SK-N-SH treated with all-trans-retinoic acid at 6 μM for 48 hours (cell line): ENCODE results near the gene LAD1.

ENCODE experiments used
- ESRRG ChIP-seq: fragments of 250-450 bp; sonication (Bioruptor Pico); IDR thresholded peaks from 2 replicates; pipeline ENCODE4 v1.6.1; 2021; ENCODE audit warnings: mild to moderate bottlenecking
- PPARA ChIP-seq: fragments of 250-450 bp; sonication (Bioruptor Pico); IDR thresholded peaks from 2 replicates; pipeline ENCODE4 v1.5.0; 2020; ENCODE audit warnings: mild to moderate bottlenecking, borderline replicate concordance
- RARB ChIP-seq: fragments of 250-450 bp; sonication (Bioruptor Pico); IDR thresholded peaks from 2 replicates; pipeline ENCODE4 v1.8.0; 2021; ENCODE audit warnings: mild to moderate bottlenecking, moderate library complexity
- ZC3H10 ChIP-seq: fragments of 250-450 bp; sonication (Bioruptor Pico); IDR thresholded peaks from 2 replicates; pipeline ENCODE4 v1.5.1; 2021; ENCODE audit warnings: mild to moderate bottlenecking, moderate library complexity
- ZFP30 ChIP-seq: fragments of 450-650 bp; formaldehyde crosslinking; IDR thresholded peaks from 2 replicates; pipeline ENCODE4 v1.5.0; 2022; ENCODE audit warnings: mild to moderate bottlenecking, moderate library complexity
- ZNF565 ChIP-seq: fragments of 450-650 bp; formaldehyde crosslinking; conservative IDR thresholded peaks from 2 replicates; pipeline ENCODE4 v1.5.0; 2020; ENCODE audit warnings: low read depth, mild to moderate bottlenecking, moderate library complexity
- ZNF70 ChIP-seq: fragments of 450-650 bp; formaldehyde crosslinking; IDR thresholded peaks from 2 replicates; pipeline ENCODE4 v1.5.0; 2020; ENCODE audit warnings: mild to moderate bottlenecking, moderate library complexity

DNA sequence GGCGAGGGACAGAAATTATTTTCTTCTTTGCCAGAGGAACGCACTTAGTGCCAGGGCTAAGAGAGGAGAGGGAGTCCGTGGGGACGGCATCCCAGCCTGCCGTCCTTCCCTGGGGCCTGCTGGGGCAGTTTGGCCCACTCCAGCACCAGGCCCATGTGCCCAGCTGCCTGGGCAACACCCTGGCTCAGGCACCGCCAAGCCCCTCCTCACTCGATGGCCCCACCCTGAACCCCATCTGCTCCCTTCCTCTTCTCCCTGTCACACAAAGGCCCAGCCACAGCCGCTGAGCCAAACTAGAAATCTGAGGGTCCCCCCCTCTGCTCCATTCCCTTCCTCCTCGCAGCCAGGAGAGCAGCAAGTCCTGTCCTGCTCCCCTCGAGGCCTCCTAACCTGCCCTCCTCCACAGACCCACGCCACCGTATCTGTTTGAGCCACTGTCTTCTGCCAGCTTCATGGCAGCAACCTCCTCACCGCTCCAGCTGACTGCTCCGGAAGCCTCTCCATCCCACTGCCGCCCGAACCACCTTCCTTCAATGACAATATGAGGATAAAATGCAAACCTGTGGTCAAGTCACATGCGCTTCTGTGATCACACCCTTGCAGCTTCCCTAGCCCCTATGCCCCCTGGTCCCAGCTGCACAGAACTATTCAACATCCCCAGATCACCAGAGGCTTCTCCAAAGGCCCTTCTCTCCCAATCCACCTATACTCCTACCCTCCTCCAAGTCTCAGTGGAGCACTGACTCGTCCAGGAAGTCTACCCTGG, 30.8 kb upstream of the LAD1 start:
- TF ChIP-seq ZFP30 (no peak), PPARA (CRISPR knock-in tag) (no peak), RARB (CRISPR knock-in tag) (no peak), ZNF70 (CRISPR knock-in tag) (no peak), ZC3H10 (CRISPR knock-in tag) (no peak), ZNF565 (CRISPR knock-in tag) (no peak), ESRRG (CRISPR knock-in tag) (no peak)
